HG03469 (cell line): ENCODE data around the gene ASF1A.
"Not testable (repeated sequence)": the region's sequence is repeated elsewhere in the genome, so short reads cannot be mapped to it uniquely, and the experiment has no call there.

ENCODE experiments used
- ATAC-seq: cut with Tn5 transposase; IDR thresholded peaks from one replicate; pipeline ENCODE4 v1.9.1; 2021; ENCODE audit warnings: mild to moderate bottlenecking, moderate library complexity, moderate number of reproducible peaks; ENCODE audit not compliant: unreplicated experiment

Gene ASF1A

GRCh38 chr6:118893807-118894424 is at the start of gene ASF1A:
ASF1A (plus strand) TSS chr6:118894152; CDS start chr6:118894414, 262 bp downstream.
- ATAC-seq: peak; percentile 41

DNA sequence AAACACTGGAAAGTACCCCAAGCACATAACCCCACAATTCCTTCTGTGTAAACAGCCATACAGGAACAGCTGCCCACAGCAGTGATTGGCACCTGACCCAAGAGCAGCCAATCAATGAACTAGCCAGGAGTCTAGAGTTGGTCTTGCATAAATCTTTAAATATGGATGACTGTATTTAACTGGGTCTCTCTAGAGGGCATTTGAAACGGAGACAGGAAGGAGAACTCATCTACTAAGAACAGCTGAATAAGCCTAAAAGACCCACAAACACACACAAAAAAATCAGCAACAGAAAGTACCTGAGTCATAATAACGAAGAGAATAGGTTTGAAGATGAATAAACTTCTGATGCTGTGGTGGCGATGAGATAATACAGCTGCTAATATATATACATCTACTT is 49.0 kb upstream of the ASF1A start:
- peak; percentile 34 for ATAC-seq

- ATAC-seq: no peak
Measured at GRCh38 chr6:118853408-118853807, 40.5 kb upstream of the ASF1A start.

DNA sequence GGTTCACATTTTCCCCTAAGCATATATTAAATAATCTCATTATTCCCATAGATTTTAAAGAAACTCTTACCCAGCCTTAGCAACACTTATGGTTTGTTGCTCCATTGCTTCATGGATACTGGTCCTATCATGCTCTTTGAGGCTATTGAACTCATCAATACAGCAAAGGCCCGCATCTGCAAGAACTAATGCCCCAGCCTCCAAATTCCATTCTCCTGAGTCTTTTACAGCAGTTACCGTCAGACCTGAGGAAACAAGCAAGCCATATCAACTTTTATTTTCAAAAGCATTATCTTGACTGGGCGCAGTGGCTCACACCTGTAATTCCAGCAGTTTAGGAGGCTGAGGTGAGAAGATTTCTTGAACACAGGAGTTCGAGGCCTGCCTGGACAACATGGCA is 37.7 kb upstream of the ASF1A start:
- no peak for ATAC-seq

DNA sequence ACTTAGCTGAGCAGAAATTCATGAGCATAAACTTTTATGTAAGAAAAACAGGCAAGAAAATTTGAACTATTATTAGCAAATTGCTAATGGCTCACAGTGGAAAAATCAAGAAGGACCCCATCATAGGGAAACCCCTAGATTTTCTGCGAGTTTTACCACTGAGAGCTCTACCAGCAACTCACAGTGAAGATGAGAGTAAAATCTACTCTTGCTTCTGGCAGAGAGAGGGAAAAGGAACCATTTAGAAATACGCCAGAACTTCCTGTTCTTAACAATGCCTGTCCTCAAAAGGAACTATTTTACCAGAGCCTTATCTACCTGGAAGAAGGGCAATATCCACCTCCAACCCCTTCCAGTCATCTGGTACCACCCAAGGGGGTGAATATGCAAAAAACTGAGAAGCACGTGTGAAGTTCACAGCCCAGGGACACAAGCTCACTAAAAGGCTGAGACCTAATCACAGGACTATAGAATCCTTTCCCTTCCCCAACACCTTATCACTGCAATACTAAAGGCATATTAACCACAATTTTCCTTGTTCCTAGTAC is 34.4 kb upstream of the ASF1A start:
- no peak for ATAC-seq

GRCh38 chr6:118860363-118860762 is 33.6 kb upstream of the ASF1A start:
- no peak for ATAC-seq

DNA sequence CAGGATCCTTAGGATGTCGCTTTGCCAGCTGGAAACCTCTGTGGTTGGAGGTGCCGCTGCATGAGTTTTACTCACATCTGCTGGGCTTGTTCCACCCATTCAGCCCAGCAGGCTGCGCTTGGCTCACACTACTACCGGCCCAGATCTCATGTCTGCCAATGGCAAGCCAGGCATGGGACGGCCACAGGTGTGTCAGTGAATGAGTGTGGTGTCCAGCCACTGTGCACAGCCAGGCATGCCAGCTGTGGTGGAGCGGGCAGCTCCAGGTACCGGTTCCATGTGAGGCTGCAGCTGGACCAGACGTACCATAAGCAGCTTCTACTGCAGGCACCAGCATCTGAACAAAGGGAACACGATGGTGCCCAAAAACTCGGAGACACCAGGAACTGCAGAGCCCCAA is 33.1 kb upstream of the ASF1A start:
- ATAC-seq: no peak

GRCh38 chr6:118862443-118862842 is 31.5 kb upstream of the ASF1A start:
- no peak for ATAC-seq

DNA sequence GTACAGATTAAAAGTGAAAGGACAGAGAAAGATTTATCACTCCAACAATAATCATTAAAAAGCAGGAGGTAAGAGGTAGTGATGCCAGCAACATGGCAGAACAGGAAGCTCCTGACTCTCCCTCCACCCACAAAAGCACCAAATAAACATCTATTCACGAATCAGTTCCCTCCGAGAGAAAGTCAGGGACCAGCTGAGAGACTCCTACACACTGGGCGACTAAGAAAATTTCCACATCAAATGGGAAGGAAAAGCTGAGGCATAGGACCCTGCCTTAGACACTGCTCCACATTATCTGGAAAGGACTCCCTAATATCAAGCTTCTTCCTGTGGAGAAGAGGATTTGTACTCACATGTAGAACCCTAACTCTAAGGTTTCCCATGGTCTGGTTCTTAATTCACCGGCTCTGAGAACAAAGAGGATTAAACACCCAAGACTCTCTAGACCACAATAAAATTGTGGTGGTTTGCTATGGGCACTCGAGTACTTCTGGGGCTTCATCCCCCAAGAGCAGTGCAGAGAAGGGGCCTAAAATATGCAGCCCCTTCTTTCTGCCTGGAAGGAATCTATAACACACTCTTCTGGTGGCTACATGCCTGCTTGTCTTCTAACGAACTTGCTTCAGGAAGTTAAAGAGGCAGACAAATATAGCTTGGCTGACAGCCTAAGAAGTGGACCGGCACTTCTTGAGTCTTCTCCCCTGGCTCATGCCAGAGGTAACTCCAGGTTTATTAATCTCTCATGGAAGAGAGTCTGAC is 29.4 kb upstream of the ASF1A start:
- no peak for ATAC-seq

DNA sequence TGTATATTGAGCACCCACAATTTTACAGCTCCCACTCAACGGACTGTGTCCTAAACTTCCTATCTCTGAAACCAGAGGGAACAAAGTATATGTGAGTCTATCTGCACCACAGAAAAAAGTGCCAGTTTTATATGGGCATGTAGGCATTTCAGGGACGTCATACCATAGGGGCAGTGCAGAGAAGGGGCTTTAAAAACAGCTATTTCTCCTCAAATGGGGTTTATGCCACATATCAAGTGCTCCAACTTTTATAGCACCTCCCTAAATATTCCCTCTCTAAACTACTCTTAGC is 28.9 kb upstream of the ASF1A start:
- ATAC-seq: no peak

DNA sequence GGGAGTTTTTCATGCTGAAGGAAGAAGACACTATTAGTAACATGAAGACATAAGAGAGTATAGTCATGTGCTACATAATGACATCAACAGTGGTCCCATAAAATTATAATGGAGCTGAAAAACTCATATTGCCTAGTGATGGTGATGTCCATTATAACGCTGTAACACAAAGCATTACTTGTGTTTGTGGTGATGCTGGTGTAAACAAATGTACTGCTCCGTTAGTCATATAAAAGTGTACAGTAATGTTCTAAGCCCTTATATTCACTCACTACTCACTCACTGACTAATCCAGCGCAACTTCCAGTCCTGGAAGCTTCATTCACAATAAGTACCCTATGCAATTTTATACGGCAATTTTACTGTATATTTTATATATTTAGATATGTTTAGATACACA is 26.8 kb upstream of the ASF1A start:
- ATAC-seq: no peak

- not testable (repeated sequence) for ATAC-seq
Measured at GRCh38 chr6:118868901-118869300, 25.1 kb upstream of the ASF1A start.

DNA sequence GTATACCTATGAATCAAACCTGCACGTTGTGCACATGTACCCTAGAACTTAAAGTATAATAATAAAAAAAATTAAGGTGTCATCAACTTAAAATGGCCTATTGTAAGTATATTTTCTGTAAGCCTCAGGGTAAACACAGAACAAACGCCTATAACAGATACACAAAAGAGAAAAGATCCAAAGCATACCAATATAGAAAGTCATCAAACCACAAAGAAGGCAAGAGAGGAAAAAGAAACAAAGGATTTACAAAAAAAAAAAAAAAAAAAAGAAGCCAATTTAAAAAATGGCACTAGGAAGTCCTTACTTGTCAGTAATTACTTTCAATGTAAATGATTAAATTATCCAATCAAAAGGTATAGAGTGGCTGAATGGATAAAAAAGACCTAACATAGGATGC is 24.6 kb upstream of the ASF1A start:
- no peak for ATAC-seq

- ATAC-seq: no peak
Measured at GRCh38 chr6:118869894-118870589, 23.9 kb upstream of the ASF1A start.

DNA sequence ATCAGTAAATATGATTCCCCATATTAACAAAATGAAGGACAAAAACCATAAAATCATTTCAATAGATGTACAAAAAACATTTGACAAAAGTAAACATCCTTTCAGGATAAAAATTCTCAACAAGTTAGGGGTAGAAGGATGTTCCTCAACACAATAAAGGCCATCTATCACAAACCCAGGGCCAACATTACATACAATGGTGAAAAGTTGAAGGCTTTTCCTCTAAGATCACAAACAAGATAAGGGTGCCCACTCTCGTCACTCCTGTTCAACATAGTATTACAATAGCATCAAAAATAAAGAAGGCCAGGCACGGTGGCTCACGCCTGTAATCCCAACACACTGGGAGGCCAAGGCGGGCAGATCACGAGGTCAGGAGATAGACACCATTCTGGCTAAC is 22.6 kb upstream of the ASF1A start:
- ATAC-seq: no peak

- ATAC-seq: no peak
Measured at GRCh38 chr6:118872318-118872717, 21.6 kb upstream of the ASF1A start.

GRCh38 chr6:118872726-118873125 is 21.2 kb upstream of the ASF1A start:
- ATAC-seq: no peak

DNA sequence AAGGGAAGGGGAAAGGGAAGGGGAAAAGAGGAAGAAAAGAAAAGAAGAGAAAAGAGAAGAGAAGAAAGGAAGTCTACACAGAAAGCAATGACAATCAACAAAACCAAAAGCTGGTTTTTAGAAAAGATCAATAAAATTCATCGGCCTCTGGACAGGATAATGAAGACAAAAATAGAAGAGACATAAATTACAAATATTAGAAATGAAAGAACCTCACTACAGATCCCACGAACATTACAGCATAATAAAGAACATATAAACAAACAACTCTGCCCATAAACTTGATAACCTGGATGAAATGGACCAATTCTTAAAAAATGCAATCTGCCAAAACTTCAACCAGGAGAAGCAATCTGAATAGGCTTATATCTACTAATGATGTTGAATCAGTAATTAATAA is 20.7 kb upstream of the ASF1A start:
- ATAC-seq: no peak

DNA sequence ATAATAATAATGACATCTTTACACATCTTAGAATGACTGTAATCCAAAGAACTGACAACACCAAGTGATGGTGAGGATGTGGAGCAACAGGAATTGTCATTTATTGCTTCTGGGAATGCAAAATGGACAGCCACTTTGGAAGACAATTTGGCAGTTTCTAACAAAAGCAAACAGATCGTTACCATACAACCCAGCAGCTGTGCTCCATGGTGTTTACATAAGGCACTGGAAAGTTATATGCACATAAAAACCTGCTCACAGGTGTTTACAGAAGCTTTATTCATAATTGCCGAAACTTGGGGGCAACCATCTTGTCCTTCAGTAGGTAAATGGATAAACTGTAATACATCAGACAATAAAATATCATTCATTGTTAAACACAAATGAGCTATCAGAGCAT is 18.3 kb upstream of the ASF1A start:
- no peak for ATAC-seq

- no peak for ATAC-seq
Measured at GRCh38 chr6:118876198-118876597, 17.8 kb upstream of the ASF1A start.

- ATAC-seq: no peak
Measured at GRCh38 chr6:118876814-118877213, 17.1 kb upstream of the ASF1A start.

GRCh38 chr6:118877806-118878205 is 16.1 kb upstream of the ASF1A start:
- no peak for ATAC-seq
